GM12891 (cell line): Measurements from ENCODE around the gene KRT80.
A peak's percentile ranks its signal among the peaks of the same experiment; 100 is the strongest.

Experiments used
- DNase-seq: peaks from one replicate; pipeline ENCODE4 v3.0.0; 2011; ENCODE audit warnings: low spot score; ENCODE audit not compliant: insufficient read length
- FAIRE-seq: peaks from 2 replicates; lab custom pipeline; 2011; peaks lifted over from hg19 to GRCh38; lab: Jason Lieb, UNC
- PAX5 ChIP-seq: IDR thresholded peaks from 2 replicates; pipeline ENCODE4 v1.6.1; 2011; ENCODE audit warnings: low read length, moderate library complexity, mild to moderate bottlenecking; ENCODE audit not compliant: insufficient read depth, severe bottlenecking
- POLR2A ChIP-seq: IDR thresholded peaks from 2 replicates; pipeline ENCODE4 v1.6.1; 2011; ENCODE audit warnings: low read depth, low read length, control low read depth
- POLR2AphosphoS5 ChIP-seq: IDR thresholded peaks from 2 replicates; pipeline ENCODE4 v1.6.1; 2011; ENCODE audit warnings: low read depth, low read length, control low read depth
- POU2F2 ChIP-seq: IDR thresholded peaks from 2 replicates; pipeline ENCODE4 v1.6.1; 2011; ENCODE audit warnings: low read depth, mild to moderate bottlenecking, control low read depth, low read length, moderate library complexity
- SPI1 ChIP-seq: IDR thresholded peaks from 2 replicates; pipeline ENCODE4 v1.6.1; 2011; ENCODE audit warnings: low read depth, low read length, control low read depth
- TAF1 ChIP-seq: IDR thresholded peaks from 2 replicates; pipeline ENCODE4 v1.6.1; 2011; ENCODE audit warnings: low read depth, low read length, control low read depth

The KRT80 gene

DNA sequence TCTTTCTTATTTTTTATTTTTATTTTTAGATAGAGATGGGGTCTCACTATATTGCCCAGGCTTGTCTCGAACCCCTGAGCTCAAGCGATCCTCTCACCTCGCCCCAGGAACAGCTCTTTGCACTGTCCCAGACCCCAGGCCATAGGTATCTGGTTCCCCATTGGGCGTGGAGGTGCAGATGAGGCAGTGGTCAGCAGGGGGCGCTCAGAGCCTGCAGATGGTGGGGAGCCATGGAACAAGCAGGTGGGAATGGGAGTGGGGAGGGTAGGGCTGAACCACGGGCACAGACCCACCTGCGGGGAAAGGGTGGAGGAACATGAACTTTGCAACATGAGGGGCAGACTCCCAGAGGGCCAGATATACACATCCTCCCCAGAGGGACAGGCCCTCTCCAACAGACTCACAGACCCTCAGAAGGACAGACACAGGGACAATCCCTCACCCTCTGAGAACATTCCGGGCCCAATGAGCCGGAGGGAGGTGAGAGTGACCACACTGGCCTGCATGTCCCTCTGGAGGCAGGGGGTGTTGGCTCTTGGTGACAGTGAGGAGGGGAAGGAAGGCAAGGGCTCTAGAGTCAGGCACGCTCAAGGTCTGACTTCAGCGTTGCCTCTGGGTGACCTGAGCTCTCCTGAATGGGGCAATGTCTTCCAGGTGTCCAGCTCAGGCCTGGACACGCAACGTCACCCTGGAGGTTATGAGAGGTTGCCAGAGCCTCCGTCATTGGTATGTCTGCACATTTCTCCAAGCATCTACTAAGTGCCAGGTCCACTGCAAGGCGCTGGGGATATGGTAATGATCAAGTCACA is 34.9 kb downstream of the KRT80 start:
- FAIRE-seq = peak; percentile 60
- DNase-seq = peak; percentile 64
- TF ChIP-seq PAX5 (no peak), POLR2AphosphoS5 (no peak), POU2F2 (no peak), SPI1 (no peak), POLR2A (no peak), TAF1 (no peak)

DNA sequence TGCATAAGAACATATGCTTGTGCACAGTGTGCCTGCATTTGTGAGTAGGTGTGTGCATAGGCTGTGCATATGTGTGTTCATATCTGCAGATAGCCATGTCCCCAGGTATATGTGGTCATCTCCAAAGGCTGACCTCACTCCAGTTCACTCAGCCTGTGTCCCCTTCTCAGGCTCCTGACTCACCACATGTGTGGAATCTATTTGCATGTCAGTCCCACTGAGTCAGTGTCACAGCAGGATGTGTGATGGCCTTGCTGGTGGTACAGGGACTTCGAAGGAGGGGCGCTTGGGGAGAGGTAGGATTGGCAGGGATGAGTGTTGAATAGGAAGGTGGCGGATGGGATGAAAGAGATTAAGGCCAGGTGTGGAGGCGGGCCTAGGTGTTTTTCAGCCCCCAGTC is 35.5 kb downstream of the KRT80 start:
- DNase-seq = no peak
- FAIRE-seq = no peak
- TF ChIP-seq PAX5 (no peak), POLR2A (no peak), TAF1 (no peak), SPI1 (no peak), POU2F2 (no peak), POLR2AphosphoS5 (no peak)

DNA sequence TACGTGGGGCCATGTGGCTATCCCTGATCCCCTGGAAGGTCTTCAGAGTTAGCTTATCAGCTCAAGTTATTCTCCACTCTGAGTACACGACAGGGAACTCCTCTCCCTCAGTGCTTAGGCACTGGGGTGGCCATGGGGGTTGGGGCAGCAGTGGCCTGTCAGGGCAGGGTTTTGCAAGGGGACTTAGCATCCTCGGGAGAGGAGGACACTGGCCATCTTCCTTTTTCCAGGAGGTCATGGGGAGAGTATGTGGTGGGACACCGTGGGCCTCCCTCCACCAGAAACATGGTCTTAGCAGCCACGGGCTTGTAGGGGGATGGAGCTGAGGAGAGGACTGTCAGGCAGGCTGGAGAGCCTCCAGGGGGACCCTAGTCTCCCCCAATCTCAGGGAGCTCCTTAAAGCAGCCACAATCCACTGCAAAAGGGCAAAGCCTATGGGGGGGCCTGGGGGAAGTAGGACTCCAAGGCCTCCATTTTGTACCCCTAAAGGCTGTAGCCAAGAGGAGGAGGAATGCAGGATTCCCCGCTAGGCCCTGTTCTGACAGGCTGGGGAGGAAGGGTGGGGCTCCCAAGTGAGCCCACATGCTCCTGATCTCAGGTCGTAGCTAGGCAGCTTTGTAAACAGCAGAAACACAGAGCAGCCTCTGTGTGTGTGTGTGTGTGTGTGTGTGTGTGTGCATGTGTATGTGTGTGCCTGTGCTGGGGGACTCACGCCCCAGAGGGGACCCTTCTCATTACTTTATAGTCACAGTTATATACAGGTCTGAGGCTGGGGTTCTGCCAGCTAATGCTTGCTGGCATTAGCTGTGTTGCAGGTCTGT is 36.6 kb downstream of the KRT80 start:
- TF ChIP-seq POLR2AphosphoS5 = no peak
- no peak for TF ChIP-seq PAX5
- TF ChIP-seq POU2F2 = no peak
- no peak for TF ChIP-seq SPI1
- no peak for TF ChIP-seq TAF1
- no peak for TF ChIP-seq POLR2A
- DNase-seq (no peak), FAIRE-seq (no peak)

DNA sequence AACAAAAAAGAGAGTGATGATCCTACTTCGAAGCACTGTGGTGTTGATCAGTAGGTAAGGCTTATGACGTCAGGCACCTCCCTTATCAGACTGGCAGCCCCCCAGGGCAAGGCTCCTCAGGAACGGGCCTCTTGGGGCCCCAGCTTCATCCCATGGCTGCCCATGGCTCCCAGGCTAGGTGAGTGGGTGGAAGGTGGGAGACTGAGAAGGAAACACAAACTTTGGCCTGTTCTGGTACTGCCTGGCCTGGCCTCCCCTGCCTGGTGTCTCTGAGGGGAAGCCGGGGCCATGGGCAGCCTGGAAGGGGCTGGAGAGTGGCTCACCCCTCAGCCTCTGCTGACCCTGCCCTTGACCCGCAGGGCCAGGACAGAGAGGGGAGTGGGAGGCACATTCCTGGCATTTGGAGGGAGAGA is 38.9 kb downstream of the KRT80 start:
- TF ChIP-seq SPI1 (no peak), POLR2AphosphoS5 (no peak), POLR2A (no peak), TAF1 (no peak), PAX5 (no peak), POU2F2 (no peak)
- DNase-seq = no peak
- FAIRE-seq = no peak

DNA sequence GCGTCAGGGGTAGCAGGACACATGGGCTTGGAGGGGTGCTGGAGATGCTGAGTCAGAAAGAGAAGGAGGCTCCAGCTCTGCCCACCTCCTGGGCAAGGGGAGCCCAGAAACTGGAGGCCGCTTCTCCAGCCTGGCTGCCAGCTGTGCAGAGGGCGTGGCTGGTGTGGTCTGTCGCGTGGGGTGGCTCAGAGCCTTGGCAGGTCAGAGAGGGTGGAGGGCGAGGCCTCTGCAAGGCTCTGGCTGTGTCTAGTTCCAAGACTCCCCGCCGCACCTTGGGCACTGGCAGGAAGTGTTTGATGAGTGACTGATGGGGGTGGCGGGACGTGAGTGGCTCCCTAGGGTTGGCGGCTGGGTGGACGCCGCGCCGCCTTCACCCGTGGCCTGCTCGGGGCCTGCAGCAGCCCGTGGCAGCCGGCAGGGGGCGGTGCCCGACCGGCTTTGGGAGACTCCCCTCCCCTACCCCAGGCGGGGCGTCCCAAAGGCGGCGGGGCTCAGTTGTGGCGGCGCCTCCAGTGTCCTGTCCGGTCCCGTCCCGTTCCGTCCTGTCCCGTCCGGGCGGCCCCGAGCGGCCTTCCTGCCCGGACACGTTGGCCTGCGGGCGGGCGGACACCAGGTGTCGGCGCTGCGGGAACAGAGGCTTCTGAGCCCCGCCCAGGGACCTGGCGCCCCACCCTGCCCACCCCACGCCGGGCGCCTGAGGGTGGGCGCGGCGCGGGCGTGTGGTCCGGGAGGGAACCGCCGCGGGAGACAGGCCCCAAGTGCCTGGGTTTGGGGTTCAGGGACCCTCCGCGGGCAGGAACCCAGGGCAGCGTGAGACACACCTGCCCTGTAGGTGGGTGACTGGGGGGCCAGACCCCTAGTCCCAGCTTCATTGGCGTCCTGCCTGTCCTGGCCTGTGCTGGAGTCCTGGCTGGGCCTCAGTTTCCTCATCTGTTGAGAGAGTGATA is 39.7 kb downstream of the KRT80 start:
- FAIRE-seq = no peak
- TF ChIP-seq POLR2A (no peak), POLR2AphosphoS5 (no peak), TAF1 (no peak), SPI1 (no peak)
- peak; percentile 86 for DNase-seq

DNA sequence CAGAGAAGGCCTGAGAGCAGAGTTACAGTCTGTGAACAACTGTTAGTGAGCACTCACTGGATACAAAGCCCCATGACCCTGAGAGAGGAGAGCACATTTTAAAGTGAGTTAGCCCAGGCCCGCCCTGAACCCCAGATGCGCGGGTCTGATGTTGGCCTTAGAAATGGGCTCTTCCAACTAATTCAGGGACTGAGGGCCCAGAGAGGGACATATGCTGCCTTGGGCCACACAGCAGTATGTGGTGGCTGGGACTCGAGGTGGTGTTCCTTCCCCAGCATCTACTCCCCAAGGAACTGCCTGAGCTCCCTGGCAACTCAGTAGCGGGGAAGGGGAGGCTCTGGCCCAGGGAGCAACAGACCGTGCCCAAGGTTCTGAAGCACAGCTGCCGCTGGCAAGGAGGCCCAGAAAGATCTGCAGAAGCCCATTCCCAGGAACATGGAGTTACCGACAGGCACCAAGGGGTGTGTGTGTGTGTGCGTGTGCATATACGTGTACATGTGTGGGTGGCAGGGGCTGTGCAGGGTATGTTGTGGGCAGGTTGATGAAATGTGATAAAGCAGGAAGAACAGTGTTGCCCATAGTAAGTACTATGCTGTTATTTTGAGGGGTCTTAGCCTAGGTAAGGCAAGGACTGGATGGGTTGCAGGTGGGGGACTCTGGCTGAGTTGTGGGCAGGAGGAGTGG is 40.5 kb downstream of the KRT80 start:
- FAIRE-seq (no peak), DNase-seq (no peak)

DNA sequence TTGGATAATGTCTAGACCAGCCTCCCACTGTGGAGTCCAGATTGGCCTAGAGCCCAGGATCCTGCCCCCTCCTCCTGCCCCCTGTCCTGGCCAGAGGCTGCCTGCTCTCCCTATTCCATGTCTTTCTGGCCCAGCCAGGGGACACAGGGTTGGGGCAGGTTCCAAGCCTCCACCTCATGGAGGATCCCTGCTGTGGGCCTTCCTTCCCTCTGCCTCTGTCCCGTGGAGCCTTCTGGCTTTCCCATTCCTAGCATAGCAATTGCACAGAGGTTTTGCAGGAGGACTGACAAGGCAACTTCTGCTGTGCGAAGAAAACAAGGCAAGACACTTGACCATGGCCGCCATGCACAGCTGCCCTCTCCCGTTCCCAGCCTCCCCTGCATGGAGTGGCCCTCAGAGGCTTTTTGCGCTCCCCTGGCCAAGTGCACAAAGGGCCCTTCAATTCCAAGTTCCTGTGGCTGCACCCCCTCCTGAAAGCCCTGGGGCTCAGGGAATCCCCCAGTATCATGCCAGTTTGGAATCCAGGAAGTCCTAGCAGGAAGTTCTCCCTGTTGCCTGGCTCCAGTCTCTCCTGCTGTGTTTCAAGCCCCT is 42.1 kb downstream of the KRT80 start:
- DNase-seq = no peak

More for the DNA sequence above, 40.5 kb downstream of the KRT80 start:
- TF ChIP-seq TAF1 (no peak), SPI1 (no peak), POLR2AphosphoS5 (no peak), PAX5 (no peak), POLR2A (no peak), POU2F2 (no peak)

More for the DNA sequence above, 42.1 kb downstream of the KRT80 start:
- TF ChIP-seq POU2F2 (no peak), PAX5 (no peak), SPI1 (no peak), TAF1 (no peak), POLR2AphosphoS5 (no peak), POLR2A (no peak)
- FAIRE-seq = no peak
